HepG2 (cell line): ENCODE results near the gene TMEM190. TPM values are rescaled to one million over a fixed set of nuclear protein-coding genes. Genes with fewer than 3 reads are reported as not detected.

Experiments
- ATAC-seq: fragments of 200-7000 bp; cut with Tn5 transposase; 3 replicates; pipeline ENCODE4 v1.9.1; 2020; ENCODE audit warnings: mild to moderate bottlenecking, moderate library complexity
- BruUV-seq: library from RNA; stranded (reverse); fragments of 400-500 nt; replicated peaks from 2 replicates; lab custom pipeline; 2021; lab: Mats Ljungman, UMichigan
- CTCF ChIA-PET: fragments of 300-600 bp; formaldehyde crosslinking; extraction: SDS; loops from one replicate; lab custom pipeline; 2021; ENCODE audit warnings: low total read pairs, inconsistent platforms, low intra/inter-chr PET ratio; lab: Yijun Ruan, JAX
- POLR2A ChIA-PET: fragments of 350-600 bp; sonication (Branson Sonifier 250); formaldehyde crosslinking; loops from one replicate; lab custom pipeline; 2020; ENCODE audit warnings: antibody characterized with exemption, inconsistent platforms; lab: Yijun Ruan, JAX
- DNase-seq: peaks from one replicate; pipeline ENCODE4 v3.0.0-alpha.2; 2015; ENCODE audit warnings: low spot score
- FAIRE-seq: peaks from 3 replicates; lab custom pipeline; 2011; peaks lifted over from hg19 to GRCh38; lab: Jason Lieb, UNC
- H2AFZ ChIP-seq: one replicate; pipeline ENCODE4 v1.6.1; 2011; ENCODE audit warnings: low read length, inconsistent platforms
- H3K27ac ChIP-seq: fragments of 300-600 bp; 3 replicates; pipeline ENCODE4 v1.8.0; 2011; ENCODE audit warnings: mixed run types, mild to moderate bottlenecking, mixed read lengths, low read length, inconsistent platforms; ENCODE audit not compliant: insufficient read depth; ENCODE audit errors: extremely low read length
- H3K27me3 ChIP-seq, 2 experiments: fragments of 200-600 bp in 1 of 2; 2 replicates in 1 of 2; 3 replicates in 1 of 2; pipeline versions ENCODE4 v1.6.0 to v1.8.0; 2011; ENCODE audit warnings: low read length in 2 of 2, mild to moderate bottlenecking in 2 of 2, moderate library complexity in 2 of 2, inconsistent platforms in 1 of 2; ENCODE audit not compliant: insufficient read depth in 2 of 2, control insufficient read depth in 1 of 2
- H3K36me3 ChIP-seq, 2 experiments: fragments of 200-600 bp in 1 of 2; replicated peaks in 1 of 2; 2 replicates in 1 of 2; 3 replicates in 1 of 2; pipeline versions ENCODE4 v1.5.1 to v1.8.0; 2011; ENCODE audit warnings: low read length in 2 of 2, inconsistent platforms in 1 of 2; ENCODE audit not compliant: insufficient read depth in 2 of 2, control insufficient read depth in 1 of 2
- H3K4me1 ChIP-seq: 2 replicates; pipeline ENCODE4 v1.5.1; 2012; ENCODE audit warnings: low read length, inconsistent platforms; ENCODE audit not compliant: insufficient read depth
- H3K4me2 ChIP-seq: 2 replicates; pipeline ENCODE4 v1.6.0; 2011; ENCODE audit warnings: low read depth, low read length, inconsistent platforms
- H3K4me3 ChIP-seq, 3 experiments: fragments of 200-600 bp in 1 of 3; sonication (generic), shearing (Covaris generic) in 1 of 3; replicated peaks in 1 of 3; 2 replicates each; pipeline ENCODE4 v1.5.1; 2011 to 2016; ENCODE audit warnings: low read length in 3 of 3, inconsistent platforms in 2 of 3, low read depth in 2 of 3, mild to moderate bottlenecking in 2 of 3, control low read depth in 1 of 3, mixed read lengths in 1 of 3; ENCODE audit not compliant: insufficient read depth in 1 of 3
- H3K79me2 ChIP-seq: one replicate; pipeline ENCODE4 v1.6.1; 2011; ENCODE audit warnings: low read length, inconsistent platforms; ENCODE audit not compliant: insufficient read depth
- H3K9ac ChIP-seq: 2 replicates; pipeline ENCODE4 v1.6.0; 2011; ENCODE audit warnings: mild to moderate bottlenecking, low read depth, low read length, inconsistent platforms; ENCODE audit not compliant: insufficient read depth
- H3K9me3 ChIP-seq: 2 replicates; pipeline ENCODE4 v1.5.1; 2012; ENCODE audit warnings: mild to moderate bottlenecking, low read length
- H4K20me1 ChIP-seq: 2 replicates; pipeline ENCODE4 v1.6.0; 2011; ENCODE audit warnings: inconsistent platforms, mild to moderate bottlenecking, low read length, moderate library complexity; ENCODE audit not compliant: insufficient read depth
- EED ChIP-seq: sonication (generic); formaldehyde crosslinking; IDR thresholded peaks from 2 replicates; pipeline ENCODE4 v1.5.0; 2020; ENCODE audit warnings: mild to moderate bottlenecking, missing genetic modification reagents
- GTF3A ChIP-seq: sonication (generic); formaldehyde crosslinking; conservative IDR thresholded peaks from 2 replicates; pipeline ENCODE4 v1.4.0; 2020; ENCODE audit warnings: mild to moderate bottlenecking, missing genetic modification reagents
- HNF4G ChIP-seq, 2 experiments: sonication (generic) in 1 of 2; formaldehyde crosslinking in 1 of 2; IDR thresholded peaks; 2 replicates each; pipeline versions ENCODE4 v1.4.0 to v1.6.1; 2011 to 2020; ENCODE audit warnings: borderline replicate concordance in 2 of 2, low read depth in 2 of 2, mild to moderate bottlenecking in 2 of 2, low read length in 1 of 2, missing genetic modification reagents in 1 of 2, moderate library complexity in 1 of 2
- JDP2 ChIP-seq: sonication (generic); formaldehyde crosslinking; IDR thresholded peaks from 2 replicates; pipeline ENCODE4 v1.8.1; 2022; ENCODE audit warnings: missing genetic modification reagents, borderline replicate concordance
- KLF15 ChIP-seq: sonication (generic); formaldehyde crosslinking; IDR thresholded peaks from 2 replicates; pipeline ENCODE4 v1.8.1; 2023; ENCODE audit warnings: borderline replicate concordance, mild to moderate bottlenecking, inconsistent platforms, missing genetic modification reagents, mixed read lengths
- RCOR2 ChIP-seq: IDR thresholded peaks from 2 replicates; pipeline ENCODE4 v1.6.1; 2016; ENCODE audit warnings: missing biosample characterization, missing genetic modification reagents
- TCF7 ChIP-seq: sonication (generic); IDR thresholded peaks from 2 replicates; pipeline ENCODE4 v1.6.1; 2016; ENCODE audit warnings: antibody characterized with exemption, low read depth
- ZBTB21 ChIP-seq: sonication (generic); formaldehyde crosslinking; IDR thresholded peaks from 2 replicates; pipeline ENCODE4 v1.4.0; 2020; ENCODE audit warnings: missing genetic modification reagents
- ZNF614 ChIP-seq: IDR thresholded peaks from 2 replicates; pipeline ENCODE4 v1.6.1; 2018; ENCODE audit warnings: missing biosample characterization, missing genetic modification reagents, inconsistent platforms, borderline replicate concordance
- WGBS: methylation state at CpG from one replicate; pipeline ENCODE4 v1.1.6; 2017; ENCODE audit warnings: low lambda C conversion rate; 5-methylcytosine and 5-hydroxymethylcytosine counted together
- in situ Hi-C: cut with HindIII; loops from 2 replicates; pipeline ENCODE4 v1.10.0; 2017; ENCODE audit warnings: low pct_unique_long_range_greater_than_20kb; ENCODE audit not compliant: extremely low pct_ligation_motif_present
- intact Hi-C: fragments of 100-400 bp; cut with micrococcal nuclease; formaldehyde crosslinking; loops from one replicate; pipeline ENCODE4 v1.10.0; 2022; ENCODE audit not compliant: unreplicated experiment
- polyA plus RNA-seq, 8 experiments: library from polyadenylated mRNA; depleted of rRNA in 3 of 8; stranded (reverse) in 7 of 8; unstranded in 1 of 8; fragments of >200 nt; fragmentation: Illumina TruSeq in 4 of 8; extraction: Trizol in 4 of 8; gene quantifications; 2 replicates each; pipeline versions ENCODE4 v1.2.1 to v1.2.3, GENCODE V29; 2011 to 2016; ENCODE audit warnings: low read depth in 4 of 8, missing spikeins in 1 of 8, mixed read lengths in 1 of 8; ENCODE audit not compliant: insufficient read depth in 1 of 8
- total RNA-seq, 5 experiments: library from RNA; depleted of rRNA; stranded (reverse); fragments of >200 nt; fragmentation: Illumina TruSeq; extraction: Trizol; gene quantifications; 2 replicates each; pipeline ENCODE4 v1.2.3, GENCODE V29; 2016; ENCODE audit warnings: low read depth in 1 of 5
- TF ChIP-seq, protein P1 (sequence below): sonication (generic); formaldehyde crosslinking; IDR thresholded peaks from 2 replicates; pipeline ENCODE4 v1.4.0; 2020; ENCODE audit warnings: missing genetic modification reagents
- TF ChIP-seq, protein P2 (sequence below): sonication (generic); formaldehyde crosslinking; IDR thresholded peaks from 2 replicates; pipeline ENCODE4 v1.4.0; 2020; ENCODE audit warnings: mild to moderate bottlenecking, missing genetic modification reagents
- TF ChIP-seq, protein P3 (sequence below): sonication (generic); formaldehyde crosslinking; IDR thresholded peaks from 2 replicates; pipeline ENCODE4 v1.4.0; 2020; ENCODE audit warnings: missing genetic modification reagents, borderline replicate concordance

The TMEM190 gene
- total and polyA plus RNA-seq, 2 of the 13 experiments (the other 11 are each of a cell fraction or from before 2014, with no cell fraction given), result 0.35 to 0.83 TPM

GRCh38 chr19:55333870-55334269 is 42.8 kb upstream of the TMEM190 start:
- intact Hi-C loops, result loop anchor here (5.0 kb wide), 1 partner anchor 53 kb away; the partner anchor contains the start of gene RPL28
- Histone ChIP-seq H3K36me3 (no peaks in the 10 kb centered on the region), H3K79me2 (no peaks in the 10 kb centered on the region), H3K27me3 (no peaks in the 10 kb centered on the region), H3K9me3 (no peaks in the 10 kb centered on the region), H3K9ac (peak overlapping the region; percentile 83), H3K4me3 (peak overlapping the region; percentile 64 to 70 (median 66)), H4K20me1 (no peaks in the 10 kb centered on the region), H3K4me2 (peak overlapping the region; percentile 91), H2AFZ (no peak overlapping the region), H3K27ac (peak overlapping the region; percentile 87), H3K4me1 (peaks cover 41% of the 10 kb centered on the region)
- in situ Hi-C loops, result no loop called here
- no TSS peak for BruUV-seq
- WGBS, result under 1% methylated on average over 11 of the region's 11 CpGs
- DNase-seq (peak; percentile 91), FAIRE-seq (peak; percentile 92), ATAC-seq (peak; percentile 73)
- POLR2A ChIA-PET, result interaction anchor here (0.6 to 2.5 kb wide), 10 partner anchors 12 to 127 kb away, joined by 3 to 10 read pairs (median 3); partner anchors contain the start of genes PPP6R1 and UBE2S
- CTCF ChIA-PET, result no interaction called here
- TF ChIP-seq JDP2 (no peak), EED (CRISPR knock-in tag) (no peak), HNF4G (IDR thresholded peaks at IDR 0.05; ENCODE audit: borderline replicate concordance, low read depth, low read length) (peak; percentile 80), HNF4G (CRISPR knock-in tag; IDR thresholded peaks at IDR 0.05; ENCODE audit: borderline replicate concordance, low read depth) (peak; percentile 75; the same call in 1 of the 2 replicates), KLF15 (no peak), TCF7 (0 out of 2 replicates have a peak, but pooled peaks have one; percentile 8), ZBTB21 (no peak), GTF3A (CRISPR knock-in tag) (no peak), ZNF614 (CRISPR knock-in tag) (0 out of 2 replicates have a peak, but pooled peaks have one; percentile 39), RCOR2 (CRISPR knock-in tag) (peak; percentile 92)
- TF ChIP-seq, protein P1, sequence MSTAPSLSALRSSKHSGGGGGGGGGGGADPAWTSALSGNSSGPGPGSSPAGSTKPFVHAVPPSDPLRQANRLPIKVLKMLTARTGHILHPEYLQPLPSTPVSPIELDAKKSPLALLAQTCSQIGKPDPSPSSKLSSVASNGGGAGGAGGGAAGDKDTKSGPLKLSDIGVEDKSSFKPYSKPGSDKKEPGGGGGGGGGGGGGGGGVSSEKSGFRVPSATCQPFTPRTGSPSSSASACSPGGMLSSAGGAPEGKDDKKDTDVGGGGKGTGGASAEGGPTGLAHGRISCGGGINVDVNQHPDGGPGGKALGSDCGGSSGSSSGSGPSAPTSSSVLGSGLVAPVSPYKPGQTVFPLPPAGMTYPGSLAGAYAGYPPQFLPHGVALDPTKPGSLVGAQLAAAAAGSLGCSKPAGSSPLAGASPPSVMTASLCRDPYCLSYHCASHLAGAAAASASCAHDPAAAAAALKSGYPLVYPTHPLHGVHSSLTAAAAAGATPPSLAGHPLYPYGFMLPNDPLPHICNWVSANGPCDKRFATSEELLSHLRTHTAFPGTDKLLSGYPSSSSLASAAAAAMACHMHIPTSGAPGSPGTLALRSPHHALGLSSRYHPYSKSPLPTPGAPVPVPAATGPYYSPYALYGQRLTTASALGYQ (CRISPR knock-in tag), result no peak
- TF ChIP-seq, protein P2, sequence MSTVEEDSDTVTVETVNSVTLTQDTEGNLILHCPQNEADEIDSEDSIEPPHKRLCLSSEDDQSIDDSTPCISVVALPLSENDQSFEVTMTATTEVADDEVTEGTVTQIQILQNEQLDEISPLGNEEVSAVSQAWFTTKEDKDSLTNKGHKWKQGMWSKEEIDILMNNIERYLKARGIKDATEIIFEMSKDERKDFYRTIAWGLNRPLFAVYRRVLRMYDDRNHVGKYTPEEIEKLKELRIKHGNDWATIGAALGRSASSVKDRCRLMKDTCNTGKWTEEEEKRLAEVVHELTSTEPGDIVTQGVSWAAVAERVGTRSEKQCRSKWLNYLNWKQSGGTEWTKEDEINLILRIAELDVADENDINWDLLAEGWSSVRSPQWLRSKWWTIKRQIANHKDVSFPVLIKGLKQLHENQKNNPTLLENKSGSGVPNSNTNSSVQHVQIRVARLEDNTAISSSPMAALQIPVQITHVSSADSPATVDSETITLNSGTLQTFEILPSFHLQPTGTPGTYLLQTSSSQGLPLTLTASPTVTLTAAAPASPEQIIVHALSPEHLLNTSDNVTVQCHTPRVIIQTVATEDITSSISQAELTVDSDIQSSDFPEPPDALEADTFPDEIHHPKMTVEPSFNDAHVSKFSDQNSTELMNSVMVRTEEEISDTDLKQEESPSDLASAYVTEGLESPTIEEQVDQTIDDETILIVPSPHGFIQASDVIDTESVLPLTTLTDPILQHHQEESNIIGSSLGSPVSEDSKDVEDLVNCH (CRISPR knock-in tag), result no peak
- TF ChIP-seq, protein P3, sequence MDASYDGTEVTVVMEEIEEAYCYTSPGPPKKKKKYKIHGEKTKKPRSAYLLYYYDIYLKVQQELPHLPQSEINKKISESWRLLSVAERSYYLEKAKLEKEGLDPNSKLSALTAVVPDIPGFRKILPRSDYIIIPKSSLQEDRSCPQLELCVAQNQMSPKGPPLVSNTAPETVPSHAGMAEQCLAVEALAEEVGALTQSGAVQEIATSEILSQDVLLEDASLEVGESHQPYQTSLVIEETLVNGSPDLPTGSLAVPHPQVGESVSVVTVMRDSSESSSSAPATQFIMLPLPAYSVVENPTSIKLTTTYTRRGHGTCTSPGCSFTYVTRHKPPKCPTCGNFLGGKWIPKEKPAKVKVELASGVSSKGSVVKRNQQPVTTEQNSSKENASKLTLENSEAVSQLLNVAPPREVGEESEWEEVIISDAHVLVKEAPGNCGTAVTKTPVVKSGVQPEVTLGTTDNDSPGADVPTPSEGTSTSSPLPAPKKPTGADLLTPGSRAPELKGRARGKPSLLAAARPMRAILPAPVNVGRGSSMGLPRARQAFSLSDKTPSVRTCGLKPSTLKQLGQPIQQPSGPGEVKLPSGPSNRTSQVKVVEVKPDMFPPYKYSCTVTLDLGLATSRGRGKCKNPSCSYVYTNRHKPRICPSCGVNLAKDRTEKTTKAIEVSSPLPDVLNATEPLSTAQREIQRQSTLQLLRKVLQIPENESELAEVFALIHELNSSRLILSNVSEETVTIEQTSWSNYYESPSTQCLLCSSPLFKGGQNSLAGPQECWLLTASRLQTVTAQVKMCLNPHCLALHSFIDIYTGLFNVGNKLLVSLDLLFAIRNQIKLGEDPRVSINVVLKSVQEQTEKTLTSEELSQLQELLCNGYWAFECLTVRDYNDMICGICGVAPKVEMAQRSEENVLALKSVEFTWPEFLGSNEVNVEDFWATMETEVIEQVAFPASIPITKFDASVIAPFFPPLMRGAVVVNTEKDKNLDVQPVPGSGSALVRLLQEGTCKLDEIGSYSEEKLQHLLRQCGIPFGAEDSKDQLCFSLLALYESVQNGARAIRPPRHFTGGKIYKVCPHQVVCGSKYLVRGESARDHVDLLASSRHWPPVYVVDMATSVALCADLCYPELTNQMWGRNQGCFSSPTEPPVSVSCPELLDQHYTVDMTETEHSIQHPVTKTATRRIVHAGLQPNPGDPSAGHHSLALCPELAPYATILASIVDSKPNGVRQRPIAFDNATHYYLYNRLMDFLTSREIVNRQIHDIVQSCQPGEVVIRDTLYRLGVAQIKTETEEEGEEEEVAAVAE (CRISPR knock-in tag), result no peak
